ENCODE measurements around the gene SOD3. TPM values are rescaled to one million over a fixed set of nuclear protein-coding genes. Genes with fewer than 3 reads are reported as not detected.

Gene SOD3
- total and polyA plus RNA-seq, 2 of the 4 experiments (the other 2 are of a cell fraction): 0.36 to 5.8 TPM

DNA sequence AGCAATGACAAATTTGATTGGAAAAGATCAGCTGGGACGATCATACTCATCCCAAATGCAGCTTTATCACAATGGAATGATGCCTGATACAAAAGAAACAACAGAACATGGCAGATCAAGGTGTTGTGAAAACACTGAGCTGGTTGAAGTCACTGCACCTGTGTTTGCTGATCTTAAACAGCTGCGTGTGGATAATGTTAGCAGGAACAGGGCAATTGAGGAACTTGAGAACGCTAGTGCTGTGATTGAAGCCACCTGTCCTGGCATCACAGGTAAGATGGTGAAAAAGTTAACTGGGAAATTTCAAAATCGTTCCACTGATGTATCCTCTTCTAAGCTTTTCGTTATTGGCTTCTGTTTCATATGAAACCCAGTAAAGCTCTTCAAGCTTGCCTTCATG lies 27.4 kb upstream of the SOD3 start (continued):
- TF ChIP-seq USF2 (IDR thresholded peaks at IDR 0.05; ENCODE audit: low read depth, low read length): no peak

- Histone ChIP-seq H3K79me1 (ENCODE audit: low read depth in 1 of 2, low read length in 2 of 2) (no peaks in the 10 kb centered on the region), H3K9ac (ENCODE audit: low read depth, low read length) (no peak overlapping the region), H3K18ac (ENCODE audit: low read depth, low read length) (no peak overlapping the region), H3K56ac (ENCODE audit: extremely low read depth, insufficient read depth, low read length) (no peak overlapping the region), H3K4ac (ENCODE audit: low read depth, low read length) (no peak overlapping the region), H3K36me3 (ENCODE audit: control insufficient read depth, insufficient read depth, low read length) (no peaks in the 10 kb centered on the region), H2AK9ac (replicated peaks; ENCODE audit: low read depth, low read length, poor library complexity) (no peak overlapping the region), H3K9me3 (ENCODE audit: control insufficient read depth, insufficient read depth, low read length) (no peaks in the 10 kb centered on the region), H2AK5ac (ENCODE audit: low read depth, low read length) (no peak overlapping the region), H2BK120ac (ENCODE audit: low read depth, low read length) (0 out of 2 replicates have a peak overlapping the region, but pooled peaks have one; percentile 90), H3K27ac (ENCODE audit: insufficient read depth, low read length) (no peak overlapping the region), H4K20me1 (ENCODE audit: insufficient read depth, low read length) (no peaks in the 10 kb centered on the region), H3K4me2 (ENCODE audit: low read depth, low read length) (no peak overlapping the region), H4K5ac (ENCODE audit: low read depth, low read length) (no peak overlapping the region), H3K27me3 (ENCODE audit: control insufficient read depth, insufficient read depth, low read length) (no peaks in the 10 kb centered on the region), H2BK15ac (ENCODE audit: low read depth, low read length) (0 out of 3 replicates have a peak overlapping the region, but pooled peaks have one; percentile 70), H2BK5ac (ENCODE audit: low read depth, low read length, poor library complexity, severe bottlenecking) (no peak overlapping the region), H4K91ac (ENCODE audit: insufficient read depth, low read depth, low read length) (peak overlapping the region; percentile 39; the same call in 1 of the 2 replicates), H3K9me1 (ENCODE audit: insufficient read depth, low read length) (peaks cover 17% of the 10 kb centered on the region), H2AFZ (replicated peaks; ENCODE audit: low read length, poor library complexity) (no peak overlapping the region), H2BK20ac (ENCODE audit: low read depth, low read length) (no peak overlapping the region), H4K8ac (ENCODE audit: low read depth in 2 of 2, low read length in 2 of 2) (no peak overlapping the region), H3K14ac (replicated peaks; ENCODE audit: low read depth, low read length) (no peak overlapping the region), H3K23ac (ENCODE audit: low read depth, low read length) (no peak overlapping the region), H3K4me3 (ENCODE audit: insufficient read depth, low read depth, low read length) (no peak overlapping the region), H3K4me1 (ENCODE audit: control insufficient read depth, insufficient read depth, low read length) (peaks cover 11% of the 10 kb centered on the region)
- ChIA-PET CTCF (no interaction called here), POLR2A (ENCODE audit: unreplicated experiment) (no interaction called here)
- intact Hi-C loops (cut with micrococcal nuclease): no loop called here
- dilution Hi-C loops (cut with HindIII; ENCODE audit: low sequenced_read_pairs, unreplicated experiment): no loop called here
- BruUV-seq (replicated peaks): no TSS peak
- ATAC-seq (ENCODE audit: low read depth) (no peak), DNase-seq (no peak)
- TF ChIP-seq RCOR1 (IDR thresholded peaks at IDR 0.05; ENCODE audit: insufficient replicate concordance, low read length) (no peak), CEBPB (IDR thresholded peaks at IDR 0.05; ENCODE audit: low read depth, low read length) (no peak), POLR2A (IDR thresholded peaks at IDR 0.05; ENCODE audit: low read depth, low read length) (no peak), RFX5 (IDR thresholded peaks at IDR 0.05; ENCODE audit: low read depth, low read length) (no peak), ELK1 (IDR thresholded peaks at IDR 0.05; ENCODE audit: borderline replicate concordance, low read depth, low read length) (no peak), BHLHE40 (IDR thresholded peaks at IDR 0.05; ENCODE audit: low read depth, low read length) (no peak), SMC3 (IDR thresholded peaks at IDR 0.05; ENCODE audit: low read depth, low read length) (no peak), MAZ (IDR thresholded peaks at IDR 0.05; ENCODE audit: borderline replicate concordance, low read depth, low read length) (no peak), USF2 (IDR thresholded peaks at IDR 0.05; ENCODE audit: low read depth, low read length) (no peak), RAD21 (IDR thresholded peaks at IDR 0.05; ENCODE audit: low read length) (no peak), FOS (IDR thresholded peaks at IDR 0.05; ENCODE audit: low read depth, low read length) (no peak), MXI1 (IDR thresholded peaks at IDR 0.05; ENCODE audit: borderline replicate concordance, low read depth, low read length) (no peak), NFE2L2 (IDR thresholded peaks at IDR 0.05; ENCODE audit: low read depth, low read length) (no peak)
- in situ Hi-C loops (cut with MboI; ENCODE audit: low sequenced_read_pairs): no loop called here
Measured at GRCh38 chr4:24768604-24769003, 26.8 kb upstream of the SOD3 start.
